Peyer's patch (tissue), 4 donors: Measurements from ENCODE around the gene MANSC1. TPM values are rescaled to one million over a fixed set of nuclear protein-coding genes. Genes with fewer than 3 reads are reported as not detected.

Experiments used
- DNase-seq, 3 donors: peaks; one replicate each; pipeline ENCODE4 v3.0.0-alpha.2; 2017 to 2019
- H3K27ac ChIP-seq, 4 donors: fragments of 200-600 bp; sonication (generic); one replicate each; pipeline ENCODE4 v1.5.1; 2016 to 2019
- H3K27me3 ChIP-seq, 2 donors: fragments of 200-600 bp; sonication (generic); one replicate each; pipeline ENCODE4 v1.5.1; 2019
- H3K36me3 ChIP-seq, 3 donors: fragments of 200-600 bp; sonication (generic); one replicate each; pipeline ENCODE4 v1.5.1; 2016 to 2019
- H3K4me1 ChIP-seq, 4 donors: fragments of 200-600 bp; sonication (generic); one replicate each; pipeline ENCODE4 v1.5.1; 2016 to 2019
- H3K4me3 ChIP-seq, 4 donors: fragments of 200-600 bp; sonication (generic); 1 replicate in 3 of 4; 2 replicates in 1 of 4; pipeline ENCODE4 v1.5.1; 2016 to 2019; ENCODE audit warnings: mild to moderate bottlenecking in 1 of 4
- H3K9me3 ChIP-seq, 4 donors: fragments of 200-600 bp; sonication (generic); one replicate each; pipeline ENCODE4 v1.5.1; 2016 to 2019; ENCODE audit warnings: mild to moderate bottlenecking in 1 of 4
- CTCF ChIP-seq, 6 experiments: fragments of 450-650 bp in 4 of 6; fragments of 200-600 bp in 2 of 6; sonication (generic) in 1 of 6; IDR thresholded peaks; one replicate each; pipeline ENCODE4 v1.5.1; 2017 to 2019; ENCODE audit warnings: antibody characterized with exemption in 6 of 6, mild to moderate bottlenecking in 3 of 6, moderate library complexity in 1 of 6
- POLR2A ChIP-seq, 2 donors: fragments of 450-650 bp; IDR thresholded peaks; one replicate each; pipeline ENCODE4 v1.5.1; 2017; ENCODE audit warnings: antibody characterized with exemption in 2 of 2, mild to moderate bottlenecking in 2 of 2, moderate library complexity in 2 of 2
- small RNA-seq, 2 donors: library from RNA; depleted of rRNA; stranded (forward); fragments of <200 nt; gene quantifications; one replicate each; pipeline ENCODE3, GENCODE V24; 2016
- total RNA-seq, 4 donors: library from RNA; depleted of rRNA; stranded (reverse); fragments of >200 nt; gene quantifications; one replicate each; pipeline ENCODE4 v1.1.0, GENCODE V29; 2016

The MANSC1 gene
- total RNA-seq, 4 donors from 2014 or later, result 10.8 to 24.0 (median 15.1) TPM; not detected in 1

DNA sequence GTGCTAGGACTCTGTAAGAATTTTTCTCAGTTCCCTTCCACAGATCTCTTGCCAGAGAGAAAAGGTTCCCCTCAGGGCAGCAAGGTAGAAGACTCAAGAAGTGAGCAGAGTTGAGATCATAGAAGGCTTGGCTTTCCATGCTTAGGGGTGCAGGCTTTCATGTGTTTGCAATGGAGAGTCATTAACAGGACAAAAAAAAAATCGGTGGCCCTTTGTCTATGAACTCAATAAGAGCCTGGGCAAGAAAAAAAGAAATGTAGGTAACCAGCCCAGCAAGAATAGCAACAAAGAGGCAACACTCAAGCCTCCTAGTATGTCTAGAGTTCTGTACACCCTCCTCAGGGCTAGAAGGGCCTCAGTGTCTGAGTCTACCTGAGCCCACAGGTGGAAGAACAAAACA, 59.8 kb downstream of the MANSC1 start:
- no peaks in the 10 kb centered on the region for H3K36me3 ChIP-seq
- no peaks in the 10 kb centered on the region for H3K27me3 ChIP-seq
- TF ChIP-seq CTCF (IDR thresholded peaks at IDR 0.05), result no peak
- TF ChIP-seq POLR2A (IDR thresholded peaks at IDR 0.05), result no peak
- no peaks in the 10 kb centered on the region for H3K4me1 ChIP-seq
- DNase-seq, result no peak
- H3K9me3 ChIP-seq, result no peaks in the 10 kb centered on the region
- H3K27ac ChIP-seq, result no peak overlapping the region
- H3K4me3 ChIP-seq, result no peak overlapping the region

DNA sequence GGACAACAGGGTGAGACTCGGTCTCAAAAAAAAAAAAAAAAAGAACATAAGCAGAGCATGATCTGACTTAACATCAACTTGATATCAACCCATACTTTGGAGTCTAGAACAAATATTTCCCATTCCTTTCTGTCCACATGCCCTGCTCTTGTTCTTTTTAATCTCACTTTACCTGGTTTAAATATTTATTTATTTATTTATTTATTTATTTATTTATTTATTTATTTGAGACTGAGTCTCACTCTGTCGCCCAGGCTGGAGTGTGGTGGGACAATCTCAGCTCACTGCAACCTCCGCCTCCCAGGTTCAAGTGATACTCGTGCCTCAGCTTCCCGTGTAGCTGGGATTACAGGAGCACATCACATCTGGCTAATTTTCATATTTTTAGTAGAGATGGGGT, 63.6 kb downstream of the MANSC1 start:
- no peak overlapping the region for H3K4me3 ChIP-seq
- H3K9me3 ChIP-seq, result no peaks in the 10 kb centered on the region
- H3K36me3 ChIP-seq, result no peaks in the 10 kb centered on the region
- no peak overlapping the region for H3K27ac ChIP-seq
- DNase-seq, result no peak
- no peaks in the 10 kb centered on the region for H3K27me3 ChIP-seq
- no peaks in the 10 kb centered on the region for H3K4me1 ChIP-seq
- TF ChIP-seq CTCF (IDR thresholded peaks at IDR 0.05) (no peak), POLR2A (IDR thresholded peaks at IDR 0.05) (no peak)

DNA sequence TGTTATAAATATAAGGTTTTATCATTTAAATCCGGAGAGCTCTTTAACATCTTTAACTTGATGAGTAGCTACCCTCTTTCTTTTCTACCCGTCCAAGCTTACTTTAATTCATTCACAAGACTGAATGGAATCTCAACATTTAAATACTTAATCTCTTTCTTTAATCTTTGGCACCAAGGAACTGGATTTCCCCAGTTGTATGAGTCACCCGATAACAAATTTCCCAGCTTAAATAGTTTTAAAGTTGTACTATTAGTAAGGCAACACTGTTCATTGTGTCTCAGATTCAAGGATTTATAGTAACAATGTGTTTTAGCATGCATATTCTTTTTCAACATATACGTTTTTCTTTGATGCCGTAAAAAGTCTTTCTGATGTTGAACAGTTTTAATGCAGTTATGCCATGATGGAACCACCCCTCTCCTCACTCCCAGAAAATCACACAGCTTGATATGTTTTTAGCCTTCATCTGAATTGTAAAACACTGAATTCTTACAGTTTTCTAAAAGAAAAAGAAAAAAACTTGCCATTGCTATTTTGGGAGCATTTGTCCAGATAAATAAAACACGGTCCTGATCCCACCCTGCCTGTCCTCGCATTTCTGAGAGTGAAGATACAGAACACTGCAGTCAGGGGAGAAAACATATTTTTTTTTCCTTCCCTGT, 67.1 kb downstream of the MANSC1 start:
- TF ChIP-seq CTCF (IDR thresholded peaks at IDR 0.05), result no peak
- TF ChIP-seq POLR2A (IDR thresholded peaks at IDR 0.05), result no peak
- DNase-seq, result no peak
- no peaks in the 10 kb centered on the region for H3K27me3 ChIP-seq
- no peaks in the 10 kb centered on the region for H3K36me3 ChIP-seq
- no peaks in the 10 kb centered on the region for H3K4me1 ChIP-seq
- no peak overlapping the region for H3K27ac ChIP-seq
- H3K4me3 ChIP-seq, result no peak overlapping the region
- no peaks in the 10 kb centered on the region for H3K9me3 ChIP-seq

DNA sequence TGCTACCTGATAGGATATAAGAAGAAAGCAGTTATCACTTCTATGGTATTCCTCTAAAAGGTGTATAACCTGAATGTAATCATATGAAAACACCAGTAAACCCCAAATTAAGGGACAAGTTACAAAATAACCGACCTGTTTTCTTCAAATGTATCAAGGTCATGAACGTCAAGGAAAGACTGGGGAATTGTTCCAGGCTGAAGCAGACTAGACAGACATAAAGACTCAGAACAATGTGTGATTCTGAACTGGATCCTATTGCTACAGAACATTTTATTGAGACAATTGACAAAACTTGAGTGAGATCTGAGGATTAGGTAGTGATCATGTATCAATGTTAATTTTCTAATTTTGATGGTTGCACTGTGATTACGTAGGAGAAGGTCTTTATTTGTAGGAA, 67.8 kb downstream of the MANSC1 start:
- H3K4me3 ChIP-seq, result no peak overlapping the region
- no peaks in the 10 kb centered on the region for H3K9me3 ChIP-seq
- H3K27me3 ChIP-seq, result no peaks in the 10 kb centered on the region
- no peak overlapping the region for H3K27ac ChIP-seq
- no peaks in the 10 kb centered on the region for H3K4me1 ChIP-seq
- H3K36me3 ChIP-seq, result no peaks in the 10 kb centered on the region
- no peak for DNase-seq
- no peak for TF ChIP-seq POLR2A (IDR thresholded peaks at IDR 0.05)
- TF ChIP-seq CTCF (IDR thresholded peaks at IDR 0.05), result no peak

GRCh38 chr12:12281134-12281533, 68.9 kb downstream of the MANSC1 start:
- Histone ChIP-seq H3K4me3 (no peak overlapping the region), H3K27me3 (no peaks in the 10 kb centered on the region), H3K9me3 (no peaks in the 10 kb centered on the region), H3K27ac (no peak overlapping the region), H3K4me1 (no peaks in the 10 kb centered on the region), H3K36me3 (no peaks in the 10 kb centered on the region)
- no peak for TF ChIP-seq POLR2A (IDR thresholded peaks at IDR 0.05)
- DNase-seq, result no peak

GRCh38 chr12:12278899-12279298, 71.1 kb downstream of the MANSC1 start:
- DNase-seq, result no peak
- no peaks in the 10 kb centered on the region for H3K36me3 ChIP-seq
- H3K27ac ChIP-seq, result no peak overlapping the region
- no peaks in the 10 kb centered on the region for H3K27me3 ChIP-seq
- no peak for TF ChIP-seq POLR2A (IDR thresholded peaks at IDR 0.05)
- no peak for TF ChIP-seq CTCF (IDR thresholded peaks at IDR 0.05)
- H3K4me1 ChIP-seq, result no peaks in the 10 kb centered on the region
- no peak overlapping the region for H3K4me3 ChIP-seq
- H3K9me3 ChIP-seq, result no peaks in the 10 kb centered on the region

Small RNA genes within 50 kb of the gene (small RNA-seq; reads per million reads assigned to genes)
- 0 reads per million in 2 donors for gene RNU6-318P

Other genes with a start within 250 kb of the MANSC1 start
- gene LRP6, start 83.2 kb downstream of the MANSC1 start, total RNA-seq, result 10 to 100 TPM; 27.3 to 78.4 (median 56.2) TPM
- 10 to 100 TPM in 3 of 4 donors, 1 to 10 TPM in 1; 8.3 to 22.7 (median 15.3) TPM for gene BORCS5, start 6.8 kb upstream of the MANSC1 start, total RNA-seq
- 10 to 100 TPM; 20.6 to 52.6 (median 45.7) TPM for gene DUSP16, start 212.6 kb upstream of the MANSC1 start, total RNA-seq